OCI-LY3 (cell line): Measurements from ENCODE around the gene ASCL2.

Experiments
- EZH2phosphoT487 ChIP-seq: fragments of 200-600 bp; shearing (Covaris generic); IDR thresholded peaks from 2 replicates; pipeline ENCODE4 v1.6.1; 2018; ENCODE audit warnings: antibody characterized with exemption, mixed run types, low read depth
- TF ChIP-seq, protein P1 (sequence below): fragments of 200-600, 300-600 bp; sonication (generic); IDR thresholded peaks from 2 replicates; pipeline ENCODE4 v1.5.1; 2014; ENCODE audit warnings: antibody characterized with exemption, low read length, low read depth

GRCh38 chr11:2308713-2309112 lies 38.3 kb upstream of the ASCL2 start:
- TF ChIP-seq, protein P1, sequence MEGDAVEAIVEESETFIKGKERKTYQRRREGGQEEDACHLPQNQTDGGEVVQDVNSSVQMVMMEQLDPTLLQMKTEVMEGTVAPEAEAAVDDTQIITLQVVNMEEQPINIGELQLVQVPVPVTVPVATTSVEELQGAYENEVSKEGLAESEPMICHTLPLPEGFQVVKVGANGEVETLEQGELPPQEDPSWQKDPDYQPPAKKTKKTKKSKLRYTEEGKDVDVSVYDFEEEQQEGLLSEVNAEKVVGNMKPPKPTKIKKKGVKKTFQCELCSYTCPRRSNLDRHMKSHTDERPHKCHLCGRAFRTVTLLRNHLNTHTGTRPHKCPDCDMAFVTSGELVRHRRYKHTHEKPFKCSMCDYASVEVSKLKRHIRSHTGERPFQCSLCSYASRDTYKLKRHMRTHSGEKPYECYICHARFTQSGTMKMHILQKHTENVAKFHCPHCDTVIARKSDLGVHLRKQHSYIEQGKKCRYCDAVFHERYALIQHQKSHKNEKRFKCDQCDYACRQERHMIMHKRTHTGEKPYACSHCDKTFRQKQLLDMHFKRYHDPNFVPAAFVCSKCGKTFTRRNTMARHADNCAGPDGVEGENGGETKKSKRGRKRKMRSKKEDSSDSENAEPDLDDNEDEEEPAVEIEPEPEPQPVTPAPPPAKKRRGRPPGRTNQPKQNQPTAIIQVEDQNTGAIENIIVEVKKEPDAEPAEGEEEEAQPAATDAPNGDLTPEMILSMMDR: no peak
- TF ChIP-seq EZH2phosphoT487: no peak
